Measurements from ENCODE around the gene NDUFS7.

NDUFS7 gene

DNA sequence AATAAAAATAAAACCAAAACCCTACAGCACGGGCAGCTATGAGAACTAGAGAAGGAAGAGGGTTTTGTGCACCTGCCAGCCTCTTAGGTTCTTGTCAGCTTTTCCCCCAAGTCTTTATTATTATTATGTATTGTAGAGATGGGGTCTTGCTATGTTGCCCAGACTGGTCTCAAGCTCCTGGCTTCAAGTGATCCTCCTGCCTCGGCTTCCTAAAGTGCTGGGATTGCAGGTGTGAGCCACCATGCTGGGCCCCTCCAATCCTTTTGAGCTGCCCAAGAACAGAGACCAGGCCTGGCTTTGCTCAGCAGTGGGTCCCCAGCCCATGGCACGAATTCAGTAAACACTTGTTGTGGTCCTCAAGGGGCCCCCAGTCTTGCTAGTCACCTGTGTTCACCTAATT lies 1.5 kb upstream of the NDUFS7 start:
- DNase-seq (ENCODE audit: low spot score) = no peak
- TF ChIP-seq, protein P1, sequence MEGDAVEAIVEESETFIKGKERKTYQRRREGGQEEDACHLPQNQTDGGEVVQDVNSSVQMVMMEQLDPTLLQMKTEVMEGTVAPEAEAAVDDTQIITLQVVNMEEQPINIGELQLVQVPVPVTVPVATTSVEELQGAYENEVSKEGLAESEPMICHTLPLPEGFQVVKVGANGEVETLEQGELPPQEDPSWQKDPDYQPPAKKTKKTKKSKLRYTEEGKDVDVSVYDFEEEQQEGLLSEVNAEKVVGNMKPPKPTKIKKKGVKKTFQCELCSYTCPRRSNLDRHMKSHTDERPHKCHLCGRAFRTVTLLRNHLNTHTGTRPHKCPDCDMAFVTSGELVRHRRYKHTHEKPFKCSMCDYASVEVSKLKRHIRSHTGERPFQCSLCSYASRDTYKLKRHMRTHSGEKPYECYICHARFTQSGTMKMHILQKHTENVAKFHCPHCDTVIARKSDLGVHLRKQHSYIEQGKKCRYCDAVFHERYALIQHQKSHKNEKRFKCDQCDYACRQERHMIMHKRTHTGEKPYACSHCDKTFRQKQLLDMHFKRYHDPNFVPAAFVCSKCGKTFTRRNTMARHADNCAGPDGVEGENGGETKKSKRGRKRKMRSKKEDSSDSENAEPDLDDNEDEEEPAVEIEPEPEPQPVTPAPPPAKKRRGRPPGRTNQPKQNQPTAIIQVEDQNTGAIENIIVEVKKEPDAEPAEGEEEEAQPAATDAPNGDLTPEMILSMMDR (IDR thresholded peaks at IDR 0.05; ENCODE audit: extremely low read depth, missing control alignments) = no peak

DNA sequence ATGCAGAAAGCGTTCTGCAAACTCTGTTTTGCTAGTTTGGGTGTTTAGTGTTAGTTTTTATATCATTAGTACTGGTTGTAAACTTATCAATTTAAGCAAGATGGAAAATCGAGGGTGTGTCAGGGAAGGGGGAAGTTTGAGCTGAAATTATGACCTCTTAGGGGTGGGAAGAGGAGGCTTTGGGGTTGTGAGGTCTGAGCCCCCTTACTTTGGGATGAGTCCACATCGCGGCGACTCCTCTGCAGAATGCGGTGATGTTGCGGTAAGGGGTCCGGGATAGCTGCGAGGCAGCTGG lies 743 bp upstream of the NDUFS7 start:
- no peak for DNase-seq (ENCODE audit: low spot score)
- TF ChIP-seq, protein P1 (IDR thresholded peaks at IDR 0.05; ENCODE audit: extremely low read depth, missing control alignments) = no peak

DNA sequence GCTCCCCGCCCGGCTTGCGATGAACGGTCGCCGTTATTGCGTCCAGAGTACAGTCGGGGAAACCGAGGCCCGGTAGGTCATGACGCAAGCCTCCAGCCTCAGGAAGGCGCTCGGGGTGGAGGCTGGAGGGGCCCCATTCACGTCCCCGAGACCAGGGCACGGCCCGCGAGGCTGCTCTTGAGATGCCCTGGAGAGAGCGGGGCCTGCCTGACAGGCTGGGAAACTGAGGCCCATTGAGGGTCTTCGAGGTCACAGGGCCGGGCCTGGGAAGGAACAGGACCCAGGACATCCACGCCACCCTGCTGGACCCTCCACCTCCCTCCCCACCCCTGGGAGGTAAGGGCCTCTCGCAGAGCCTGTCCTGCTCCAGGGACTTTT lies 367 bp downstream of the NDUFS7 start:
- TF ChIP-seq, protein P1 (IDR thresholded peaks at IDR 0.05; ENCODE audit: extremely low read depth, missing control alignments) = no peak

DNA sequence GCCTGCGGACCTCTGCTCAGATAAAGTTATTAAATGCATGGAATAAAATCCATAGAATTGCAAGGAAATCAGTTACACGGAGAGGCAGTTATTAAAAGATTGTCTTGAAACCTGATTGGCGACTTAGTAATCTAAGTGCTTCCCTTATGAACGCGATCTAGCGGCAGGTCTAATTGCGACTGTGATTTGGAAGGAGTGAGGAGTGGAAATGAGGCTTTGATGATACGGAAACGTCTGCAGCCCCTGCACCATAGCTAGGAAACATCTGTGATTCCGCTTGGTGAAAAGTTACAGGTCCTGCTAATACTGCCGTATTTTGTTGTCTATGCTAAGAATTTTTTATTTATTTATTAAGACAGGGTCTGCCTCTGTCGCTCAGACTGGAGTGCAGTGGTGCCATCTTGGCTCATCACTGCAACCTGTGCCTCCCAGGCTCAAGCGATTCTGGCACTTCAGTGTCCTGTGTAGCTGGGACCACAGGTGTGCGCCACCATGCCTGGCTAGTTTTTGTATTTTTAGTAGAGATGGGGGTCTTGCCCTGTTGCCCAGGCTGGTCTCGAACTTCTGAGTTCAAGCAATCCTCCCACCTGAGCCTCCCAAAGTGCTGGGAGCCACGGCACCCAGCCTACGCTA lies 887 bp downstream of the NDUFS7 start:
- TF ChIP-seq, protein P1 (IDR thresholded peaks at IDR 0.05; ENCODE audit: extremely low read depth, missing control alignments) = no peak
- DNase-seq (ENCODE audit: low spot score) = no peak

More for the DNA sequence above, 367 bp downstream of the NDUFS7 start:
- no peak for DNase-seq (ENCODE audit: low spot score)

DNA sequence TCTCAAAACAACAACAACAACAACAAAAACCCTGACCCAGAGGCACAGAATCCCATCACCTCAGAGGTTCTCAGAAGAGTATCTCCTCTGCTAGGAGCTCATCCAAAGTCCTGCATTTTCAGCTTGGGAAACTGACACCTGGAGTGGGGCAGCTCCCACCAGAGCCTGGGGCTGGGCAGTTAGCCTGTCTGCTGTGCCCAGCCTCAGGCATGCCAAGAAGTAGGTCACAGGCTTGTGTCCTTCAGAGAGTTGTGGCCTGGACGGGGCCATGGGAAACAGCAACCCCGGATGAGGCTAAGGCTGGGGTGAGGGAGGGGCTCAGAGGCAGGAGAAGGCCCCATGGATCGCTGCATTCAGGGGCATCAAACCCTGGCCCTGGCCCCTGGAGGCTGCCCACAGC lies 2.1 kb downstream of the NDUFS7 start:
- no peak for DNase-seq (ENCODE audit: low spot score)
- TF ChIP-seq, protein P1 (IDR thresholded peaks at IDR 0.05; ENCODE audit: extremely low read depth, missing control alignments) = no peak

DNA sequence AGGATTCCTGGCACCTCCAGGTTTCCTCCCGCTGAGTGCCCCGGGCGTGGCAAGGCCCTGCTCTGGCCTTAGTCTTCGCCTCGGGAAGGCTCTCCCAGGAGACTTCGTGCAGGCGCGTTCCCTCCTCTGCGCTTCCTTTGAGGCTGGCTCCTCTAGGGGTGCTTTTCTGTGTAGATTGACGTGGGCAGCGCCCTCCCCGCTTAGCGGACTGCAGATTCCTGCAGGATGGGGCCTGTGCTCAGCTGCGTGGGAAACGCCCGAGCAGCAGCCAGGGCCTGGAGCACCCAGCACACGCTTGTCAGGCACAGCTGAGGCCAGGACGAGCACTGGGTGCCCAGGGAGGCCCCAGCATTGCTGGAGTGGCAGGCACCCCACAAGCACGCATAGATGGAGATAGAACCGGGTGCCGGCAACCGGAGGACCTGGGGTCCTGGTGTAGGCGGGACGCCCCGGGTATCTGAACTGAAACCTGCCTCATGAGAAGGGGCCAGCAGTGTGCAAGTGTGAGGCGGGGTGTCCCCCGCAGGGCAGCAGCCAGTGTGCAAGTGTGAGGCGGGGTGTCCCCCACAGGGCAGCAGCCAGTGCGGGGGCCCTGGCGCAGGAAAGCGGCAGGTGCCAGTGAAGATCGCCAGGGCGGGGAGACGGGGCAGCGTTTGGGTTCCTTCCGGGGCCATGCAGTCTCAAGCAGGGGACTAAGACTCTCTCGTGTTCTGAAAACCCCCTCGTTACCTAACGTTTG lies 3.4 kb downstream of the NDUFS7 start:
- TF ChIP-seq, protein P1 (IDR thresholded peaks at IDR 0.05; ENCODE audit: extremely low read depth, missing control alignments) = no peak
- DNase-seq (ENCODE audit: low spot score) = no peak

DNA sequence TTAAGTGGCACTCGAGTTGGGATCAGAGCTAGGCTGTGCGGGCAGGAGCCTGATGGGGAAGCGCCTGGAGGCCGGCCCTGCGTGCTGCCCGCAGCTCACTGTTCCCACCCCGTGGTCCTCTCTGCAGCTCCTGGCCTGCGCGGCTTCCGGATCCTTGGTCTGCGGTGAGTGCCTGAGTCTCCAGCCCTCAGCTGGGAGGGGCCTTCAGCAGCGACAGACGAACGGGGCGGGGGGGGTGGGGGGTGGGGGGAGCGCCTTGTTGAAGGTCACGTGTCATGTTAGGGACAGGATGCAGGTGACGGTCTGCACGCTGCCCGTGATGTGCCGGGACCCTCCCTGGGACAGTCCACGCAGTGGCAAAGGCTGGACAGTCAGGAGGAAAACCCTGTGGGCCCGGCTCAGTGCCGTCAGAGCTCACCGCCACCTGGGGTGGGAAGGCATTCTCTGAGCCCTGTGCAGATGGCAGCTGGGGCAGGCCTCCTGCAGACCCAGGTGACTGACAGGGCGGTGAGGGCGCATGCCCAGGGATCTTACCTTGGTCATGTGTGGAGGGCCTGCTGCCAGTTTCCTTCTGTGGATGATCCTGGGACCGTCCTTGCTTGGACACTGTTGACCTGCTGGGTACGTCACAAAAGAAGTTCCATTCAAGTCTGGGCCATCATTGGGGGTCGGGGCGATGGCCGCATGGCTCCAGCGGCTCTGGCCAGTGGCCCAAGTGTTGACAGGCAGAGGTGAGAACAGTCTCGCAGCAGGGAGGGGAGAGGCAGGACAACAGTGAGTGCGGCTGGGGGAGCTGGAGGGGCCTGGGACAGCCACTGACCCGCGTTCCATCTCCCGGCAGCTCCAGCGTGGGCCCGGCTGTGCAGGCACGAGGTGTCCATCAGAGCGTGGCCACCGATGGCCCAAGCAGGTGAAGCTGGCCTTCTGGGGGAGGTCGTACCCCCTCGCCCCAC lies 4.3 kb downstream of the NDUFS7 start:
- TF ChIP-seq, protein P1 (IDR thresholded peaks at IDR 0.05; ENCODE audit: extremely low read depth, missing control alignments) = no peak
- DNase-seq (ENCODE audit: low spot score) = no peak
